ENCODE results near the gene DNAJC3.
A peak's percentile ranks its signal among the peaks of the same experiment; 100 is the strongest.
"Not testable (repeated sequence)": the region's sequence is repeated elsewhere in the genome, so short reads cannot be mapped to it uniquely, and the experiment has no call there.

The DNAJC3 gene

DNA sequence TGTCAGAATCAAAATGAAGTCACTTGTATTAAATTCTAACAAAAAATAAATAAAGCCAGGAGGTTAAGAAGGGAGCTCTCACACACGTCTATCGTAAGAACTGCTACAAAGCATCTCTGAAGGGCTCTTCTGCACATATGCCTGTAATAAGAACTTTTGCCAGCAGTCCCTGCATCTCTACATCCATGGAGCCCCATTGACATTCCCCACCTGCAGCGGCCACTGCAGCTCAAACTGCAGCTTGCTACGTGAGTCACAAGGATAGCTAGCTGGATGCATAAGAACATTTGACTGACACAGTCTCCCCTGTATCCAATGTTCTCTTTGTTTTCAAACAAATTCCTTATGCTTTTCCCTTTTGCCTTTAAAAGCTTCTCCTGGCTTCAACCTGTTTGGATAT, 68.3 kb downstream of the DNAJC3 start:
- no peak for DNase-seq
- Histone ChIP-seq H3K27me3 (no peaks in the 10 kb centered on the region), H3K4me1 (peaks cover 4% of the 10 kb centered on the region; the same call in 1 of the 2 replicates), H3K36me3 (no peaks in the 10 kb centered on the region), H3K9me3 (no peaks in the 10 kb centered on the region), H3K4me3 (ENCODE audit: low read depth, low read length) (no peak overlapping the region)
- TF ChIP-seq, protein P1, sequence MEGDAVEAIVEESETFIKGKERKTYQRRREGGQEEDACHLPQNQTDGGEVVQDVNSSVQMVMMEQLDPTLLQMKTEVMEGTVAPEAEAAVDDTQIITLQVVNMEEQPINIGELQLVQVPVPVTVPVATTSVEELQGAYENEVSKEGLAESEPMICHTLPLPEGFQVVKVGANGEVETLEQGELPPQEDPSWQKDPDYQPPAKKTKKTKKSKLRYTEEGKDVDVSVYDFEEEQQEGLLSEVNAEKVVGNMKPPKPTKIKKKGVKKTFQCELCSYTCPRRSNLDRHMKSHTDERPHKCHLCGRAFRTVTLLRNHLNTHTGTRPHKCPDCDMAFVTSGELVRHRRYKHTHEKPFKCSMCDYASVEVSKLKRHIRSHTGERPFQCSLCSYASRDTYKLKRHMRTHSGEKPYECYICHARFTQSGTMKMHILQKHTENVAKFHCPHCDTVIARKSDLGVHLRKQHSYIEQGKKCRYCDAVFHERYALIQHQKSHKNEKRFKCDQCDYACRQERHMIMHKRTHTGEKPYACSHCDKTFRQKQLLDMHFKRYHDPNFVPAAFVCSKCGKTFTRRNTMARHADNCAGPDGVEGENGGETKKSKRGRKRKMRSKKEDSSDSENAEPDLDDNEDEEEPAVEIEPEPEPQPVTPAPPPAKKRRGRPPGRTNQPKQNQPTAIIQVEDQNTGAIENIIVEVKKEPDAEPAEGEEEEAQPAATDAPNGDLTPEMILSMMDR (IDR thresholded peaks at IDR 0.05; ENCODE audit: low read depth, low read length), result no peak

DNA sequence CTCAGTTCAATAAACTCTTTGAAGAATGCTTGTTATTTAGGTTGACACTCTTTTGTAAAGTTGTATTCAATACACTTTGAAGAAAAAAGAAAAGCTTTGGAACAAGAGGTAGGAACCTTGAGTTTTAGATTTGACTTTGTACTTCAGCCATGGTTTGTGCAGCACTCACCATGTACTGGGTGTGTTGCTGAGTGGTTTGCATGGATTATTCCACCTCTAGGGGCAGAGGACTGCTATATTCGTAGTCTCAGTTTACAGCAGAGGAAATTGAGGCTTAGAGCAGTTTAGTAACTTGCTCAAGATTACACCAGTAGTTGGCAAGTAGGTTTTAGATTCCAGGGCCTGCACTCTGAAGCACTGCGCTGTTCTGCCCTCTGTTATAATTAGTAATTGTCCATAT, 68.8 kb downstream of the DNAJC3 start:
- Histone ChIP-seq H3K36me3 (no peaks in the 10 kb centered on the region), H3K27me3 (no peaks in the 10 kb centered on the region), H3K9me3 (no peaks in the 10 kb centered on the region), H3K4me3 (ENCODE audit: low read depth, low read length) (no peak overlapping the region), H3K4me1 (peaks cover 4% of the 10 kb centered on the region; the same call in 1 of the 2 replicates)
- DNase-seq, result no peak
- TF ChIP-seq, protein P1 (IDR thresholded peaks at IDR 0.05; ENCODE audit: low read depth, low read length), result peak; percentile 46

DNA sequence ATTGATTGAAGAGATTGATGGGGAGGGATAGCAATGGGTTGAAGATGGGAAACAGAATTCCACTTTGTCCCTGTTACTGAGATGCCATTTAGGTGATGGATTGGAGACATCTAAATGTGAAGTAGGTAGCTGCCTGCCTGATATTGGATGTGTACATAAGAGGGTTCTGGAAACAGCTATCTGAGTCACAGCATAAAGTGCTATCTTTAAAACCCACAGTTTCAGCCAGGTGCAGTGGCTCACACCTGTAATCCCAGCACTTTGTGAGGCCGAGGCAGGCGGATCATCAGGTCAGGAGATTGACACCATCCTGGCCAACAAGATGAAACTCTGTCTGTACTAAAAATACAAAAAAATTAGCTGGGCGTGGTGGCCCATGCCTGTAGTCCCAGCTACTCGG, 72.6 kb downstream of the DNAJC3 start:
- no peaks in the 10 kb centered on the region for H3K27me3 ChIP-seq
- peaks cover 4% of the 10 kb centered on the region; the same call in 1 of the 2 replicates for H3K4me1 ChIP-seq

DNA sequence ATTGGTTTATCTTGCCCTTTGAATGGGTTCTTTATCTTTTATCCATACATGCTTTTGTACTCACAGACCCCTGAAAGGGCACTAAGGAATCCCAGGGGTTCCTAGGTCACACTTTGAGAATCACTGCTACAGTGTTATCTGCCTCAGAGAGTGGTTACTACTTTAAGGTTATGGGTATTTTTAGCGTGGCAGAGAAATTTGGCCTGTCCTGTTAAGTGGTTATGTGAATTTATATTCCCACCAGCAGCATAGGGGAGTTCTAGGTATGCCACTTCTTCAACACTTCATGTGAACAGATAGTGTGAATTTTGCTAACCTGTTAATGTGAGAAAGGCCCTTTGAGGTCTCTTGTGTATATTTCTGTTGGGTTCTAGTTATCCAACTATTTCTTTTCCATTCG, 75.7 kb downstream of the DNAJC3 start:
- no peak for DNase-seq
- Histone ChIP-seq H3K36me3 (no peaks in the 10 kb centered on the region), H3K4me1 (0 out of 2 replicates have a peak, but pooled peaks cover 4% of the 10 kb centered on the region), H3K27me3 (no peaks in the 10 kb centered on the region), H3K9me3 (no peaks in the 10 kb centered on the region), H3K4me3 (ENCODE audit: low read depth, low read length) (no peak overlapping the region)
- TF ChIP-seq, protein P1 (IDR thresholded peaks at IDR 0.05; ENCODE audit: low read depth, low read length), result no peak

More for the DNA sequence above, 72.6 kb downstream of the DNAJC3 start:
- H3K4me3 ChIP-seq (ENCODE audit: low read depth, low read length), result no peak overlapping the region
- no peaks in the 10 kb centered on the region for H3K9me3 ChIP-seq
- TF ChIP-seq, protein P1 (IDR thresholded peaks at IDR 0.05; ENCODE audit: low read depth, low read length), result no peak
- no peak for DNase-seq
- no peaks in the 10 kb centered on the region for H3K36me3 ChIP-seq

DNA sequence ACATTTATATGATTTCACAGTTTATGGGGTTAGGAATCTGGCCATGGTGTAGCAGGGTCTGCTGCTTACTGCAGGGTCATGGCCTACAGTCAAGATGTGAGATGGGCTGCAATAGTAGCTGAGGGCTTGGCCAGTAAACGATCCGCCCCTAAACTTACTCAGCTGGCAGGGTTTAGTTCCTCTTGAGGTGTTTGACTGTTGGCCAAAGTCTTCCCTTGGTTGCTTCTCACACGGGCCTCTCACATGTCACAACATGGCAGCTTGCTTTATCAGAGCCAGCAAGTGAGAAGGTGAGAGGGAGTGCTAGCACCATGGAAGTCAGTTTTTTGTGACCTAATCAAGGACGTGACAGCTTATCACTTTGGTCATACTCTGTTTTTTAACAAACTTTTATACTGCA, 77.1 kb downstream of the DNAJC3 start:
- Histone ChIP-seq H3K27me3 (no peaks in the 10 kb centered on the region), H3K36me3 (no peaks in the 10 kb centered on the region), H3K4me3 (ENCODE audit: low read depth, low read length) (no peak overlapping the region), H3K4me1 (0 out of 2 replicates have a peak, but pooled peaks cover 3% of the 10 kb centered on the region), H3K9me3 (no peaks in the 10 kb centered on the region)
- TF ChIP-seq, protein P1 (IDR thresholded peaks at IDR 0.05; ENCODE audit: low read depth, low read length), result no peak
- DNase-seq, result no peak

DNA sequence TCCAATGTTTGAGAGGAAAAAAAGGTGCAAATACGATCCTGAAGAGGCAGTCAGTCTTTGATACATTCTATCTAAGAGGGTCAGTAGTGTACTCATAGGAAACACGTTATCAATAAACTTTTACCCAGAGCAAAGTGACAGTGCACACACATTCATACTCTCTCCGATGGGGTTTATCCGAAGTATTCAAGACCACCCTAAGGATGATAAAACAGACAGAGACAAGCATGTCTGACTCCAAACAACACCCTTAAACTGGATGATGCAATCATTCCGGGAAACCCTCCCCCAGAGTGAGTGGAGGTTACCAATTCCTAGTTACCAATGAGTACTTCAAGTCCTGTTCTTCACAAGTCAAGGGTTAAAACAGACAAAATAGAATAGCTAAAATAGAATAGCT, 79.1 kb downstream of the DNAJC3 start:
- H3K36me3 ChIP-seq, result peaks cover 3% of the 10 kb centered on the region; the same call in 1 of the 2 replicates
- no peaks in the 10 kb centered on the region for H3K27me3 ChIP-seq
- no peak for DNase-seq
- no peaks in the 10 kb centered on the region for H3K4me1 ChIP-seq
- no peak overlapping the region for H3K4me3 ChIP-seq (ENCODE audit: low read depth, low read length)
- H3K9me3 ChIP-seq, result no peaks in the 10 kb centered on the region
- TF ChIP-seq, protein P1 (IDR thresholded peaks at IDR 0.05; ENCODE audit: low read depth, low read length), result no peak

DNA sequence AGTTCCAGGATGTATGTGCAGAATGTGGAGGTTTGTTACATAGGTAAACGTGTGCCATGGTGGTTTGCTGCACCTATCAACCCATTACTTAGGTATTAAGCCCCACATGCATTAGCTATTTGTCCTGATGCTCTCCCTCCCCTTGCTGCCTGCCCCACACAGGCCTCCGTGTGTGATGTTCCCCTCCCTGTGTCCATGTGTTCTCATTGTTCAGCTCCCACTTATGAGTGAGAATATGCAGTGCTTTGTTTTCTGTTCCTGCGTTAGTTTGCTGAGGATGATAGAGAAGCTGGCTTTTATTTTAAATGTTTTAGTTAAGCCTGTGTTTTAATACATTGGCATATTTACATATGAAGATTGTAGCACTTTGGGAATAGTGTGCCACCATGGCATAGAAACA, 85.7 kb downstream of the DNAJC3 start:
- not testable (repeated sequence) for H3K27me3 ChIP-seq, DNase-seq, H3K9me3 ChIP-seq

More for the DNA sequence above, 85.7 kb downstream of the DNAJC3 start:
- H3K4me3 ChIP-seq (ENCODE audit: low read depth, low read length); H3K36me3 ChIP-seq; H3K4me1 ChIP-seq: not testable (repeated sequence)

Data from BE2C (cell line).